Neural progenitor cell (in vitro differentiated cells): ENCODE results near the gene SMPDL3A. TPM values are rescaled to one million over a fixed set of nuclear protein-coding genes. Genes with fewer than 3 reads are reported as not detected.

ENCODE experiments used
- DNase-seq: peaks from one replicate; pipeline ENCODE4 v3.0.0-alpha.2; 2016; ENCODE audit warnings: low spot score
- H2AFZ ChIP-seq: fragments of 200-600 bp; sonication (generic); replicated peaks from 2 replicates; pipeline ENCODE4 v1.6.1; 2016; ENCODE audit warnings: antibody characterized with exemption
- H3F3A ChIP-seq: fragments of 200-600 bp; sonication (generic); 2 replicates; pipeline ENCODE4 v1.6.1; 2016; ENCODE audit warnings: antibody characterized with exemption, low read depth
- H3K27ac ChIP-seq: fragments of 200-600 bp; sonication (generic); 2 replicates; pipeline ENCODE4 v1.5.1; 2016; ENCODE audit warnings: mild to moderate bottlenecking
- H3K27me3 ChIP-seq: fragments of 200-600 bp; sonication (generic); 2 replicates; pipeline ENCODE4 v1.6.1; 2016; ENCODE audit warnings: mild to moderate bottlenecking, moderate library complexity
- H3K36me3 ChIP-seq: fragments of 200-600 bp; sonication (generic); 2 replicates; pipeline ENCODE4 v1.5.1; 2016
- H3K4me1 ChIP-seq: fragments of 200-600 bp; sonication (generic); 2 replicates; pipeline ENCODE4 v1.6.1; 2016; ENCODE audit warnings: mixed run types
- H3K4me2 ChIP-seq: fragments of 200-600 bp; sonication (generic); 2 replicates; pipeline ENCODE4 v1.6.1; 2016
- H3K4me3 ChIP-seq: fragments of 200-600 bp; sonication (generic); 2 replicates; pipeline ENCODE4 v1.5.1; 2016
- H3K79me2 ChIP-seq: fragments of 200-600 bp; sonication (generic); 2 replicates; pipeline ENCODE4 v1.6.1; 2016; ENCODE audit warnings: low read depth
- H3K9ac ChIP-seq: fragments of 200-600 bp; sonication (generic); 2 replicates; pipeline ENCODE4 v1.6.1; 2016
- H3K9me3 ChIP-seq: fragments of 200-600 bp; sonication (generic); 2 replicates; pipeline ENCODE4 v1.5.1; 2016; ENCODE audit warnings: low read depth
- H4K20me1 ChIP-seq: fragments of 200-600 bp; sonication (generic); 2 replicates; pipeline ENCODE4 v1.6.1; 2016; ENCODE audit warnings: low read depth
- H3K27ac Mint-ChIP-seq: 3 replicates; pipeline ENCODE4 v1.8.0; 2021; ENCODE audit warnings: mixed read lengths
- H3K27me3 Mint-ChIP-seq: 2 replicates; pipeline ENCODE4 v1.8.0; 2022; ENCODE audit warnings: low read depth, mild to moderate bottlenecking, inconsistent platforms, moderate library complexity, mixed read lengths; ENCODE audit not compliant: insufficient read depth
- H3K36me3 Mint-ChIP-seq: 3 replicates; pipeline ENCODE4 v1.8.0; 2021; ENCODE audit warnings: mixed read lengths
- H3K4me1 Mint-ChIP-seq: 3 replicates; pipeline ENCODE4 v1.8.0; 2021; ENCODE audit warnings: mixed read lengths
- H3K4me3 Mint-ChIP-seq: 3 replicates; pipeline ENCODE4 v1.8.0; 2021; ENCODE audit warnings: mild to moderate bottlenecking, moderate library complexity, mixed read lengths
- H3K9me3 Mint-ChIP-seq: 3 replicates; pipeline ENCODE4 v1.8.0; 2020; ENCODE audit warnings: mixed read lengths
- CTCF ChIP-seq: fragments of 200-600 bp; sonication (generic); IDR thresholded peaks from 2 replicates; pipeline ENCODE4 v1.5.1; 2017; ENCODE audit warnings: antibody characterized with exemption, mild to moderate bottlenecking
- EZH2 ChIP-seq: fragments of 200-600 bp; sonication (generic); IDR thresholded peaks from 2 replicates; pipeline ENCODE4 v1.6.1; 2017; ENCODE audit warnings: antibody characterized with exemption, mild to moderate bottlenecking, moderate library complexity
- EZH2phosphoT487 ChIP-seq: fragments of 200-600 bp; sonication (generic); IDR thresholded peaks from 2 replicates; pipeline ENCODE4 v1.6.1; 2017; ENCODE audit warnings: antibody characterized with exemption
- total RNA-seq: library from RNA; depleted of rRNA; stranded (reverse); fragments of >200 nt; gene quantifications from 2 replicates; pipeline ENCODE4 v1.2.3, GENCODE V29; 2015; ENCODE audit warnings: low replicate concordance

SMPDL3A gene
- total RNA-seq, 1 donor from 2014 or later: 2.0 TPM

GRCh38 chr6:122808121-122808885 is 19.2 kb downstream of the SMPDL3A start:
- no peak overlapping the region for H2AFZ ChIP-seq
- H3K27ac ChIP-seq: no peak overlapping the region
- no peak for DNase-seq
- no peaks in the 10 kb centered on the region for H4K20me1 ChIP-seq
- H3K4me1 ChIP-seq: peaks cover 5% of the 10 kb centered on the region
- Mint-ChIP-seq H3K4me1 (no peaks in the 10 kb centered on the region), H3K4me3 (no peak overlapping the region), H3K36me3 (peaks cover 5% of the 10 kb centered on the region), H3K27ac (no peak overlapping the region), H3K9me3 (no peaks in the 10 kb centered on the region), H3K27me3 (no peaks in the 10 kb centered on the region)
- no peaks in the 10 kb centered on the region for H3K79me2 ChIP-seq
- H3K4me2 ChIP-seq: no peak overlapping the region
- H3F3A ChIP-seq: no peaks in the 10 kb centered on the region
- H3K9ac ChIP-seq: no peak overlapping the region
- TF ChIP-seq CTCF (no peak), EZH2phosphoT487 (no peak)
- no peaks in the 10 kb centered on the region for H3K27me3 ChIP-seq
- H3K9me3 ChIP-seq: no peaks in the 10 kb centered on the region
- no peaks in the 10 kb centered on the region for H3K36me3 ChIP-seq
- no peak overlapping the region for H3K4me3 ChIP-seq

- Mint-ChIP-seq H3K9me3 (no peaks in the 10 kb centered on the region), H3K36me3 (peaks cover 5% of the 10 kb centered on the region), H3K4me1 (no peaks in the 10 kb centered on the region), H3K27me3 (no peaks in the 10 kb centered on the region), H3K4me3 (no peak overlapping the region), H3K27ac (no peak overlapping the region)
- Histone ChIP-seq H3K4me3 (no peak overlapping the region), H3K36me3 (no peaks in the 10 kb centered on the region), H3K4me2 (no peak overlapping the region), H3K4me1 (peaks cover 5% of the 10 kb centered on the region), H2AFZ (no peak overlapping the region), H3F3A (no peaks in the 10 kb centered on the region), H3K27me3 (no peaks in the 10 kb centered on the region), H3K79me2 (no peaks in the 10 kb centered on the region), H3K27ac (no peak overlapping the region), H3K9me3 (no peaks in the 10 kb centered on the region), H4K20me1 (no peaks in the 10 kb centered on the region), H3K9ac (no peak overlapping the region)
- no peak for DNase-seq
- TF ChIP-seq CTCF (no peak), EZH2phosphoT487 (no peak), EZH2 (no peak)
Measured at GRCh38 chr6:122809001-122809400, 19.9 kb downstream of the SMPDL3A start.

GRCh38 chr6:122809691-122810090 is 20.6 kb downstream of the SMPDL3A start:
- H3K27me3 ChIP-seq: no peaks in the 10 kb centered on the region
- no peak overlapping the region for H3K4me2 ChIP-seq
- no peak overlapping the region for H2AFZ ChIP-seq
- H3K9me3 Mint-ChIP-seq: no peaks in the 10 kb centered on the region
- H3K4me3 Mint-ChIP-seq: no peak overlapping the region
- no peak for DNase-seq
- H3K4me1 Mint-ChIP-seq: no peaks in the 10 kb centered on the region
- peaks cover 5% of the 10 kb centered on the region for H3K36me3 Mint-ChIP-seq
- H3K9me3 ChIP-seq: no peaks in the 10 kb centered on the region
- no peaks in the 10 kb centered on the region for H3F3A ChIP-seq
- H3K9ac ChIP-seq: no peak overlapping the region
- TF ChIP-seq CTCF: no peak
- TF ChIP-seq EZH2: no peak
- TF ChIP-seq EZH2phosphoT487: no peak
- H3K27ac Mint-ChIP-seq: no peak overlapping the region
- no peaks in the 10 kb centered on the region for H3K27me3 Mint-ChIP-seq
- H3K4me3 ChIP-seq: no peak overlapping the region
- H3K4me1 ChIP-seq: peaks cover 5% of the 10 kb centered on the region
- H3K27ac ChIP-seq: no peak overlapping the region
- no peaks in the 10 kb centered on the region for H3K36me3 ChIP-seq
- no peaks in the 10 kb centered on the region for H3K79me2 ChIP-seq
- no peaks in the 10 kb centered on the region for H4K20me1 ChIP-seq
